GM18499 (cell line): Measurements from ENCODE around the gene RALB.
"Not testable (repeated sequence)": the region's sequence is repeated elsewhere in the genome, so short reads cannot be mapped to it uniquely, and the experiment has no call there.

Source experiments
- ATAC-seq: cut with Tn5 transposase; IDR thresholded peaks from one replicate; pipeline ENCODE4 v1.9.1; 2021; ENCODE audit warnings: moderate number of reproducible peaks; ENCODE audit not compliant: insufficient read depth, unreplicated experiment

Gene RALB

GRCh38 chr2:120241684-120242083 is 11.0 kb upstream of the RALB start:
- no peak for ATAC-seq

GRCh38 chr2:120243211-120243610 is 9.4 kb upstream of the RALB start:
- no peak for ATAC-seq

- ATAC-seq, result no peak
Measured at GRCh38 chr2:120243875-120244553, 8.6 kb upstream of the RALB start.

GRCh38 chr2:120244656-120245519 is 7.8 kb upstream of the RALB start:
- ATAC-seq, result no peak

- ATAC-seq, result no peak
Measured at GRCh38 chr2:120245520-120246332, 6.9 kb upstream of the RALB start.

- ATAC-seq, result no peak
Measured at GRCh38 chr2:120246546-120247300, 5.9 kb upstream of the RALB start.

- ATAC-seq, result no peak
Measured at GRCh38 chr2:120247851-120248250, 4.8 kb upstream of the RALB start.

- ATAC-seq, result no peak
Measured at GRCh38 chr2:120250640-120251039, 2.0 kb upstream of the RALB start.

- no peak for ATAC-seq
Measured at GRCh38 chr2:120251078-120251477, 1.6 kb upstream of the RALB start.

- no peak for ATAC-seq
Measured at GRCh38 chr2:120251880-120252224, 800 bp upstream of the RALB start.

- ATAC-seq, result peak; percentile 16
Measured at GRCh38 chr2:120253021-120253882, 600 bp downstream of the RALB start.

- no peak for ATAC-seq
Measured at GRCh38 chr2:120254178-120254577, 1.5 kb downstream of the RALB start.

GRCh38 chr2:120255071-120255470 is 2.4 kb downstream of the RALB start:
- ATAC-seq, result no peak

GRCh38 chr2:120255986-120256650 is 3.5 kb downstream of the RALB start:
- no peak for ATAC-seq

GRCh38 chr2:120256651-120257000 is 4.0 kb downstream of the RALB start:
- ATAC-seq, result no peak

- no peak for ATAC-seq
Measured at GRCh38 chr2:120257522-120257921, 4.9 kb downstream of the RALB start.

- no peak for ATAC-seq
Measured at GRCh38 chr2:120258196-120258595, 5.5 kb downstream of the RALB start.

- not testable (repeated sequence) for ATAC-seq
Measured at GRCh38 chr2:120259939-120260338, 7.3 kb downstream of the RALB start.

- no peak for ATAC-seq
Measured at GRCh38 chr2:120260736-120261135, 8.1 kb downstream of the RALB start.
